Measurements from ENCODE around the gene ARHGEF10L.

The ARHGEF10L gene

DNA sequence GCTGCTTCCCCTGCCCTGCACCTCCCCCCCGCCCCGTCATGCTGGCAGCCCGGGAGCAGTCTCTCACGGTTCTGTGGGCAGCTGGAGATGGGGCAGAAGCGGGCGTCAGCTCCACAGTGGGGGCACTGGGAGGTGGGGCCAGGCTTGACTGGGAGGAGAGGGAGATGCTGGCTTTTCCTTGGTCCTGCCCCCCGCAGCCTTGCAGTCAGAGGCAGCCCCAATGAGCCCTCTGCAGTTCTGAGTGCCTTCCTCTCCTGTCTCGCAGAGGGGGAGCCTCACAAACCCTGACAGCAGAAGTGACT lies 21.7 kb downstream of the ARHGEF10L start:
- Histone ChIP-seq H2AFZ (ENCODE audit: low read depth, low read length) (no peak overlapping the region), H3K4me3 (ENCODE audit: low read depth in 1 of 2, low read length in 2 of 2) (no peak overlapping the region), H4K20me1 (ENCODE audit: insufficient read depth, low read length) (no peaks in the 10 kb centered on the region), H3K9me3 (ENCODE audit: insufficient read depth, low read length, severe bottlenecking) (no peaks in the 10 kb centered on the region), H3K9ac (ENCODE audit: low read depth, low read length) (no peak overlapping the region), H3K4me1 (ENCODE audit: insufficient read depth, low read length) (no peaks in the 10 kb centered on the region), H3K27ac (ENCODE audit: low read length) (no peak overlapping the region), H3K4me2 (ENCODE audit: insufficient read depth, low read length) (no peak overlapping the region), H3K27me3 (ENCODE audit: insufficient read depth, low read length, poor library complexity) (no peaks in the 10 kb centered on the region), H3K36me3 (ENCODE audit: insufficient read depth, low read length) (no peaks in the 10 kb centered on the region), H3K79me2 (ENCODE audit: insufficient read depth, low read length) (no peaks in the 10 kb centered on the region)
- TF ChIP-seq, protein P1, sequence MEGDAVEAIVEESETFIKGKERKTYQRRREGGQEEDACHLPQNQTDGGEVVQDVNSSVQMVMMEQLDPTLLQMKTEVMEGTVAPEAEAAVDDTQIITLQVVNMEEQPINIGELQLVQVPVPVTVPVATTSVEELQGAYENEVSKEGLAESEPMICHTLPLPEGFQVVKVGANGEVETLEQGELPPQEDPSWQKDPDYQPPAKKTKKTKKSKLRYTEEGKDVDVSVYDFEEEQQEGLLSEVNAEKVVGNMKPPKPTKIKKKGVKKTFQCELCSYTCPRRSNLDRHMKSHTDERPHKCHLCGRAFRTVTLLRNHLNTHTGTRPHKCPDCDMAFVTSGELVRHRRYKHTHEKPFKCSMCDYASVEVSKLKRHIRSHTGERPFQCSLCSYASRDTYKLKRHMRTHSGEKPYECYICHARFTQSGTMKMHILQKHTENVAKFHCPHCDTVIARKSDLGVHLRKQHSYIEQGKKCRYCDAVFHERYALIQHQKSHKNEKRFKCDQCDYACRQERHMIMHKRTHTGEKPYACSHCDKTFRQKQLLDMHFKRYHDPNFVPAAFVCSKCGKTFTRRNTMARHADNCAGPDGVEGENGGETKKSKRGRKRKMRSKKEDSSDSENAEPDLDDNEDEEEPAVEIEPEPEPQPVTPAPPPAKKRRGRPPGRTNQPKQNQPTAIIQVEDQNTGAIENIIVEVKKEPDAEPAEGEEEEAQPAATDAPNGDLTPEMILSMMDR (IDR thresholded peaks at IDR 0.05; ENCODE audit: borderline replicate concordance, extremely low read depth, low read length, poor library complexity, severe bottlenecking) = no peak
- no peak for TF ChIP-seq EZH2 (IDR thresholded peaks at IDR 0.05; ENCODE audit: borderline replicate concordance, low read depth, low read length, severe bottlenecking)
- ATAC-seq (ENCODE audit: insufficient read depth, low read depth) (no peak), DNase-seq (no peak)

DNA sequence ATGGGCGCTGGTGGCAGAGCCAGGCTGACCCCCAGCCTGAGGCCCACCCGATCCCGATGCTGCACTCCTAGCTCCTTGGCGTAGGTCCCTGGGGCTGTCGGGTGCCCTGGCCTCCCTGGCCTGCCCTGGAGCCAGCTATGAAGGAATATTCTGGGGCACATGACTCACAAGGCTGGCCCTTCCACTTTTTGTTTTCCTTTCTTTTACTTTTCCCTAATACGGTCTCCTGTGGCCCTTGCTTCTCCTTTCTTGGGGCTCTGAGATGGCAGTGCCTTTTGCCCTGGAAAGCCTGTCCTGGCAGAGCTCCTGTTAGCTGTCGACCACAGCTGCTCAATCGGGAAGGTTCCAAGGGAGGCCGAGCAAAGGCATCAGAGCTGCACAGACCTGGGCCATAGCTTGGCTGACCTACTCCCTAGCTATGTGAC lies 22.1 kb downstream of the ARHGEF10L start:
- H3K4me1 ChIP-seq (ENCODE audit: insufficient read depth, low read length) = no peaks in the 10 kb centered on the region
- no peak overlapping the region for H3K9ac ChIP-seq (ENCODE audit: low read depth, low read length)
- H3K79me2 ChIP-seq (ENCODE audit: insufficient read depth, low read length) = no peaks in the 10 kb centered on the region
- TF ChIP-seq EZH2 (IDR thresholded peaks at IDR 0.05; ENCODE audit: borderline replicate concordance, low read depth, low read length, severe bottlenecking) = no peak
- TF ChIP-seq, protein P1 (IDR thresholded peaks at IDR 0.05; ENCODE audit: borderline replicate concordance, extremely low read depth, low read length, poor library complexity, severe bottlenecking) = no peak
- ATAC-seq (ENCODE audit: insufficient read depth, low read depth) (no peak), DNase-seq (no peak)
- H2AFZ ChIP-seq (ENCODE audit: low read depth, low read length) = no peak overlapping the region
- H3K4me2 ChIP-seq (ENCODE audit: insufficient read depth, low read length) = no peak overlapping the region
- H3K4me3 ChIP-seq (ENCODE audit: low read depth in 1 of 2, low read length in 2 of 2) = no peak overlapping the region
- no peaks in the 10 kb centered on the region for H3K36me3 ChIP-seq (ENCODE audit: insufficient read depth, low read length)
- no peak overlapping the region for H3K27ac ChIP-seq (ENCODE audit: low read length)
- H3K27me3 ChIP-seq (ENCODE audit: insufficient read depth, low read length, poor library complexity) = no peaks in the 10 kb centered on the region
- no peaks in the 10 kb centered on the region for H4K20me1 ChIP-seq (ENCODE audit: insufficient read depth, low read length)
- no peaks in the 10 kb centered on the region for H3K9me3 ChIP-seq (ENCODE audit: insufficient read depth, low read length, severe bottlenecking)

DNA sequence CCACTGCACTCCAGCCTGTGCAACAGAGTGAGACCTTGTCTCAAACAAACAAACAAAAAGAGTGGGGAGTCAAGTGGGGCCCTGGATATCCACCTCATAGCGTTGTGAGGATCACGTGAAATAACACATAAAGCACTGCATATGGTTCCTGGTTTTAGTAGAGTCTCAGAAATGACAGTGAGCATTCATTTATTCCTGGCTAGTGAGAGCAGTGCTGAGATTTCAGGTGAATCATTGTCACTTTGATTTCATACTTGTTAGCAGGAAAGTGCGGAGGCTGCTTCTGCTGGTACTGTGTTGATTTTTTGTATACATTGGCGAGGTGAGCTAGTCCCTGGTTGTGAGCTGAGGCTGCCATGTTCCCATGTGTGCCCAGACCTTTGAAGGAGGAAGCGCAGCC lies 22.9 kb downstream of the ARHGEF10L start:
- no peak overlapping the region for H2AFZ ChIP-seq (ENCODE audit: low read depth, low read length)
- no peaks in the 10 kb centered on the region for H3K4me1 ChIP-seq (ENCODE audit: insufficient read depth, low read length)
- no peak overlapping the region for H3K9ac ChIP-seq (ENCODE audit: low read depth, low read length)
- no peak overlapping the region for H3K27ac ChIP-seq (ENCODE audit: low read length)
- no peak for TF ChIP-seq EZH2 (IDR thresholded peaks at IDR 0.05; ENCODE audit: borderline replicate concordance, low read depth, low read length, severe bottlenecking)
- TF ChIP-seq, protein P1 (IDR thresholded peaks at IDR 0.05; ENCODE audit: borderline replicate concordance, extremely low read depth, low read length, poor library complexity, severe bottlenecking) = no peak
- ATAC-seq (ENCODE audit: insufficient read depth, low read depth) = no peak
- no peak overlapping the region for H3K4me2 ChIP-seq (ENCODE audit: insufficient read depth, low read length)
- no peaks in the 10 kb centered on the region for H4K20me1 ChIP-seq (ENCODE audit: insufficient read depth, low read length)
- H3K79me2 ChIP-seq (ENCODE audit: insufficient read depth, low read length) = no peaks in the 10 kb centered on the region
- no peaks in the 10 kb centered on the region for H3K36me3 ChIP-seq (ENCODE audit: insufficient read depth, low read length)
- no peaks in the 10 kb centered on the region for H3K9me3 ChIP-seq (ENCODE audit: insufficient read depth, low read length, severe bottlenecking)
- H3K4me3 ChIP-seq (ENCODE audit: low read depth in 1 of 2, low read length in 2 of 2) = no peak overlapping the region
- H3K27me3 ChIP-seq (ENCODE audit: insufficient read depth, low read length, poor library complexity) = no peaks in the 10 kb centered on the region
- no peak for DNase-seq
